GM23338 (cell line): ENCODE measurements around the gene AMBRA1. TPM values are rescaled to one million over a fixed set of nuclear protein-coding genes. Genes with fewer than 3 reads are reported as not detected.

Experiments used
- ATAC-seq: fragments of 200-7000 bp; cut with Tn5 transposase; 3 replicates; pipeline ENCODE4 v1.9.1; 2020
- DNase-seq: peaks from one replicate; pipeline ENCODE4 v3.0.0-alpha.2; 2015; ENCODE audit warnings: low spot score
- H2AFZ ChIP-seq: fragments of 200-600 bp; sonication (generic); 2 replicates; pipeline ENCODE4 v1.8.0; 2016; ENCODE audit warnings: antibody characterized with exemption, mild to moderate bottlenecking, moderate library complexity
- H3F3A ChIP-seq: fragments of 200-600 bp; sonication (generic); replicated peaks from 2 replicates; pipeline ENCODE4 v1.8.0; 2017; ENCODE audit warnings: antibody characterized with exemption, mixed run types, low read depth
- H3K27ac ChIP-seq: fragments of 200-600 bp; sonication (generic); 2 replicates; pipeline ENCODE4 v1.6.1; 2016; ENCODE audit warnings: low read depth
- H3K27me3 ChIP-seq: fragments of 200-600 bp; sonication (generic); 2 replicates; pipeline ENCODE4 v1.8.0; 2016; ENCODE audit warnings: mild to moderate bottlenecking, mixed run types, moderate library complexity; ENCODE audit not compliant: insufficient read depth
- H3K36me3 ChIP-seq: fragments of 200-600 bp; sonication (generic); 2 replicates; pipeline ENCODE4 v1.8.0; 2016; ENCODE audit warnings: mild to moderate bottlenecking; ENCODE audit not compliant: insufficient read depth
- H3K4me1 ChIP-seq: fragments of 200-600 bp; sonication (generic); 2 replicates; pipeline ENCODE4 v1.8.0; 2016; ENCODE audit warnings: mild to moderate bottlenecking, moderate library complexity; ENCODE audit not compliant: insufficient read depth
- H3K4me2 ChIP-seq: fragments of 200-600 bp; sonication (generic); 2 replicates; pipeline ENCODE4 v1.7.1; 2017; ENCODE audit warnings: mixed run types
- H3K4me3 ChIP-seq: fragments of 200-600 bp; sonication (generic); 2 replicates; pipeline ENCODE4 v1.6.1; 2016; ENCODE audit warnings: mixed run types
- H3K79me2 ChIP-seq: fragments of 200-600 bp; sonication (generic); replicated peaks from 2 replicates; pipeline ENCODE4 v1.8.0; 2017; ENCODE audit warnings: mild to moderate bottlenecking; ENCODE audit not compliant: insufficient read depth
- H3K9me2 ChIP-seq: fragments of 200-600 bp; sonication (generic); 2 replicates; pipeline ENCODE4 v1.8.0; 2017; ENCODE audit not compliant: insufficient read depth
- H4K20me1 ChIP-seq: fragments of 200-600 bp; sonication (generic); replicated peaks from 2 replicates; pipeline ENCODE4 v1.8.0; 2017; ENCODE audit warnings: mild to moderate bottlenecking; ENCODE audit not compliant: insufficient read depth
- H3K27ac Mint-ChIP-seq: 2 replicates; pipeline ENCODE4 v1.8.0; 2020; ENCODE audit warnings: inconsistent platforms, mild to moderate bottlenecking, moderate library complexity, mixed read lengths
- H3K27me3 Mint-ChIP-seq: 3 replicates; pipeline ENCODE4 v1.8.0; 2022; ENCODE audit warnings: low read depth, mild to moderate bottlenecking, moderate library complexity, mixed read lengths, inconsistent platforms; ENCODE audit not compliant: insufficient read depth, poor library complexity
- H3K36me3 Mint-ChIP-seq: 3 replicates; pipeline ENCODE4 v1.8.0; 2021; ENCODE audit warnings: low read depth, mild to moderate bottlenecking, inconsistent platforms, moderate library complexity, mixed read lengths
- H3K4me1 Mint-ChIP-seq: 3 replicates; pipeline ENCODE4 v1.8.0; 2020; ENCODE audit warnings: mild to moderate bottlenecking, inconsistent platforms, mixed read lengths
- H3K4me3 Mint-ChIP-seq: 3 replicates; pipeline ENCODE4 v1.8.0; 2021; ENCODE audit warnings: moderate library complexity, mild to moderate bottlenecking, inconsistent platforms, mixed read lengths
- H3K9me3 Mint-ChIP-seq: 3 replicates; pipeline ENCODE4 v1.8.0; 2020; ENCODE audit warnings: moderate library complexity, mild to moderate bottlenecking, inconsistent platforms, mixed read lengths
- CREB1 ChIP-seq: fragments of 250-450 bp; sonication (Bioruptor Pico); IDR thresholded peaks from 2 replicates; pipeline ENCODE4 v1.5.0; 2020; ENCODE audit warnings: low read depth, mild to moderate bottlenecking, moderate library complexity
- CTCF ChIP-seq, 2 experiments: fragments of 200-600 bp in 1 of 2; sonication (generic) in 1 of 2; conservative IDR thresholded peaks; 2 replicates each; pipeline versions ENCODE4 v1.5.1 to v1.6.1; 2016 to 2017; ENCODE audit warnings: antibody characterized with exemption in 2 of 2, low read depth in 2 of 2, mild to moderate bottlenecking in 2 of 2, moderate library complexity in 1 of 2
- EZH2 ChIP-seq: fragments of 200-600 bp; sonication (generic); IDR thresholded peaks from one replicate; pipeline ENCODE4 v1.8.0; 2017; ENCODE audit warnings: antibody characterized with exemption, mild to moderate bottlenecking, low read depth; ENCODE audit not compliant: unreplicated experiment
- EZH2phosphoT487 ChIP-seq: fragments of 200-600 bp; sonication (generic); IDR thresholded peaks from one replicate; pipeline ENCODE4 v1.8.1; 2018; ENCODE audit warnings: antibody characterized with exemption; ENCODE audit not compliant: unreplicated experiment
- JUNB ChIP-seq: IDR thresholded peaks from one replicate; pipeline ENCODE4 v1.6.1; 2016; ENCODE audit warnings: antibody characterized with exemption; ENCODE audit not compliant: unreplicated experiment
- NANOG ChIP-seq: IDR thresholded peaks from 2 replicates; pipeline ENCODE4 v1.6.1; 2016; ENCODE audit warnings: antibody characterized with exemption, borderline replicate concordance
- POLR2AphosphoS5 ChIP-seq: IDR thresholded peaks from 2 replicates; pipeline ENCODE4 v1.6.1; 2016; ENCODE audit warnings: antibody characterized with exemption, low read depth
- REST ChIP-seq: IDR thresholded peaks from one replicate; pipeline ENCODE4 v1.6.1; 2018; ENCODE audit warnings: antibody characterized with exemption; ENCODE audit not compliant: unreplicated experiment
- STAT1 ChIP-seq: IDR thresholded peaks from one replicate; pipeline ENCODE4 v1.6.1; 2016; ENCODE audit warnings: antibody characterized with exemption; ENCODE audit not compliant: unreplicated experiment
- ZNF114 ChIP-seq: fragments of 250-450 bp; sonication (Bioruptor Pico); IDR thresholded peaks from 2 replicates; pipeline ENCODE4 v1.5.0; 2020; ENCODE audit warnings: mild to moderate bottlenecking, moderate library complexity
- ZNF331 ChIP-seq: fragments of 250-450 bp; sonication (Bioruptor Pico); IDR thresholded peaks from 2 replicates; pipeline ENCODE4 v1.5.0; 2020; ENCODE audit warnings: low read depth, mild to moderate bottlenecking, moderate library complexity
- polyA plus RNA-seq: library from polyadenylated mRNA; unstranded; fragments of >200 nt; fragmentation: Nextera tagmentation; extraction: Ambion mirVana; gene quantifications from 2 replicates; pipeline ENCODE4 v1.2.1, GENCODE V29; 2016
- total RNA-seq: library from RNA; depleted of rRNA; stranded (reverse); fragments of >200 nt; shearing (Covaris generic); gene quantifications from 2 replicates; pipeline ENCODE4 v1.2.3, GENCODE V29; 2014
- TF ChIP-seq, protein P1 (sequence below): fragments of 250-450 bp; sonication (Bioruptor Pico); IDR thresholded peaks from 2 replicates; pipeline ENCODE4 v1.5.0; 2020; ENCODE audit warnings: mild to moderate bottlenecking, moderate library complexity
- TF ChIP-seq, protein P2 (sequence below): IDR thresholded peaks from 2 replicates; pipeline ENCODE4 v1.6.1; 2016; ENCODE audit warnings: antibody characterized with exemption

Gene AMBRA1
- total and polyA plus RNA-seq, 2 experiments from 2014 or later, result 8.3 to 34.8 TPM

- TF ChIP-seq NANOG (no peak), EZH2 (no peak), ZNF114 (CRISPR knock-in tag) (no peak), CREB1 (no peak), EZH2phosphoT487 (no peak), REST (no peak), POLR2AphosphoS5 (no peak), CTCF (conservative IDR thresholded peaks at IDR 0.05; ENCODE audit: low read depth in 2 of 2) (no peak), JUNB (no peak), ZNF331 (CRISPR knock-in tag) (no peak), STAT1 (no peak)
- TF ChIP-seq, protein P1, sequence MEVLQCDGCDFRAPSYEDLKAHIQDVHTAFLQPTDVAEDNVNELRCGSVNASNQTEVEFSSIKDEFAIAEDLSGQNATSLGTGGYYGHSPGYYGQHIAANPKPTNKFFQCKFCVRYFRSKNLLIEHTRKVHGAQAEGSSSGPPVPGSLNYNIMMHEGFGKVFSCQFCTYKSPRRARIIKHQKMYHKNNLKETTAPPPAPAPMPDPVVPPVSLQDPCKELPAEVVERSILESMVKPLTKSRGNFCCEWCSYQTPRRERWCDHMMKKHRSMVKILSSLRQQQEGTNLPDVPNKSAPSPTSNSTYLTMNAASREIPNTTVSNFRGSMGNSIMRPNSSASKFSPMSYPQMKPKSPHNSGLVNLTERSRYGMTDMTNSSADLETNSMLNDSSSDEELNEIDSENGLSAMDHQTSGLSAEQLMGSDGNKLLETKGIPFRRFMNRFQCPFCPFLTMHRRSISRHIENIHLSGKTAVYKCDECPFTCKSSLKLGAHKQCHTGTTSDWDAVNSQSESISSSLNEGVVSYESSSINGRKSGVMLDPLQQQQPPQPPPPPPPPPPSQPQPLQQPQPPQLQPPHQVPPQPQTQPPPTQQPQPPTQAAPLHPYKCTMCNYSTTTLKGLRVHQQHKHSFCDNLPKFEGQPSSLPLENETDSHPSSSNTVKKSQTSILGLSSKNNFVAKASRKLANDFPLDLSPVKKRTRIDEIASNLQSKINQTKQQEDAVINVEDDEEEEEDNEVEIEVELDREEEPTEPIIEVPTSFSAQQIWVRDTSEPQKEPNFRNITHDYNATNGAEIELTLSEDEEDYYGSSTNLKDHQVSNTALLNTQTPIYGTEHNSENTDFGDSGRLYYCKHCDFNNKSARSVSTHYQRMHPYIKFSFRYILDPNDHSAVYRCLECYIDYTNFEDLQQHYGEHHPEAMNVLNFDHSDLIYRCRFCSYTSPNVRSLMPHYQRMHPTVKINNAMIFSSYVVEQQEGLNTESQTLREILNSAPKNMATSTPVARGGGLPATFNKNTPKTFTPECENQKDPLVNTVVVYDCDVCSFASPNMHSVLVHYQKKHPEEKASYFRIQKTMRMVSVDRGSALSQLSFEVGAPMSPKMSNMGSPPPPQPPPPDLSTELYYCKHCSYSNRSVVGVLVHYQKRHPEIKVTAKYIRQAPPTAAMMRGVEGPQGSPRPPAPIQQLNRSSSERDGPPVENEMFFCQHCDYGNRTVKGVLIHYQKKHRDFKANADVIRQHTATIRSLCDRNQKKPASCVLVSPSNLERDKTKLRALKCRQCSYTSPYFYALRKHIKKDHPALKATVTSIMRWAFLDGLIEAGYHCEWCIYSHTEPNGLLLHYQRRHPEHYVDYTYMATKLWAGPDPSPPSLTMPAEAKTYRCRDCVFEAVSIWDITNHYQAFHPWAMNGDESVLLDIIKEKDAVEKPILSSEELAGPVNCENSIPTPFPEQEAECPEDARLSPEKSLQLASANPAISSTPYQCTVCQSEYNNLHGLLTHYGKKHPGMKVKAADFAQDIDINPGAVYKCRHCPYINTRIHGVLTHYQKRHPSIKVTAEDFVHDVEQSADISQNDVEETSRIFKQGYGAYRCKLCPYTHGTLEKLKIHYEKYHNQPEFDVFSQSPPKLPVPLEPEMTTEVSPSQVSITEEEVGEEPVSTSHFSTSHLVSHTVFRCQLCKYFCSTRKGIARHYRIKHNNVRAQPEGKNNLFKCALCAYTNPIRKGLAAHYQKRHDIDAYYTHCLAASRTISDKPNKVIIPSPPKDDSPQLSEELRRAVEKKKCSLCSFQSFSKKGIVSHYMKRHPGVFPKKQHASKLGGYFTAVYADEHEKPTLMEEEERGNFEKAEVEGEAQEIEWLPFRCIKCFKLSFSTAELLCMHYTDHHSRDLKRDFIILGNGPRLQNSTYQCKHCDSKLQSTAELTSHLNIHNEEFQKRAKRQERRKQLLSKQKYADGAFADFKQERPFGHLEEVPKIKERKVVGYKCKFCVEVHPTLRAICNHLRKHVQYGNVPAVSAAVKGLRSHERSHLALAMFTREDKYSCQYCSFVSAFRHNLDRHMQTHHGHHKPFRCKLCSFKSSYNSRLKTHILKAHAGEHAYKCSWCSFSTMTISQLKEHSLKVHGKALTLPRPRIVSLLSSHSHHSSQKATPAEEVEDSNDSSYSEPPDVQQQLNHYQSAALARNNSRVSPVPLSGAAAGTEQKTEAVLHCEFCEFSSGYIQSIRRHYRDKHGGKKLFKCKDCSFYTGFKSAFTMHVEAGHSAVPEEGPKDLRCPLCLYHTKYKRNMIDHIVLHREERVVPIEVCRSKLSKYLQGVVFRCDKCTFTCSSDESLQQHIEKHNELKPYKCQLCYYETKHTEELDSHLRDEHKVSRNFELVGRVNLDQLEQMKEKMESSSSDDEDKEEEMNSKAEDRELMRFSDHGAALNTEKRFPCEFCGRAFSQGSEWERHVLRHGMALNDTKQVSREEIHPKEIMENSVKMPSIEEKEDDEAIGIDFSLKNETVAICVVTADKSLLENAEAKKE (CRISPR knock-in tag), result no peak
- TF ChIP-seq, protein P2, sequence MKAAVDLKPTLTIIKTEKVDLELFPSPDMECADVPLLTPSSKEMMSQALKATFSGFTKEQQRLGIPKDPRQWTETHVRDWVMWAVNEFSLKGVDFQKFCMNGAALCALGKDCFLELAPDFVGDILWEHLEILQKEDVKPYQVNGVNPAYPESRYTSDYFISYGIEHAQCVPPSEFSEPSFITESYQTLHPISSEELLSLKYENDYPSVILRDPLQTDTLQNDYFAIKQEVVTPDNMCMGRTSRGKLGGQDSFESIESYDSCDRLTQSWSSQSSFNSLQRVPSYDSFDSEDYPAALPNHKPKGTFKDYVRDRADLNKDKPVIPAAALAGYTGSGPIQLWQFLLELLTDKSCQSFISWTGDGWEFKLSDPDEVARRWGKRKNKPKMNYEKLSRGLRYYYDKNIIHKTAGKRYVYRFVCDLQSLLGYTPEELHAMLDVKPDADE, result no peak
- H3K27ac Mint-ChIP-seq, result 0 out of 2 replicates have a peak overlapping the region, but pooled peaks have one; percentile 34
- H3K9me3 Mint-ChIP-seq, result no peaks in the 10 kb centered on the region
- 0 out of 3 replicates have a peak, but pooled peaks cover 6% of the 10 kb centered on the region for H3K4me1 Mint-ChIP-seq
- no peaks in the 10 kb centered on the region for H3K9me2 ChIP-seq
- no peak overlapping the region for H3K4me3 ChIP-seq
- H3K27me3 ChIP-seq, result no peaks in the 10 kb centered on the region
- peaks cover 6% of the 10 kb centered on the region for H3K27me3 Mint-ChIP-seq
- H3K4me2 ChIP-seq, result no peak overlapping the region
- H3K36me3 ChIP-seq, result no peaks in the 10 kb centered on the region
- DNase-seq (no peak), ATAC-seq (no peak)
- H2AFZ ChIP-seq, result no peak overlapping the region
- H3K27ac ChIP-seq, result no peak overlapping the region
- no peak overlapping the region for H3K4me3 Mint-ChIP-seq
- H3K4me1 ChIP-seq, result no peaks in the 10 kb centered on the region; the same call in 1 of the 2 replicates
- peaks cover 3% of the 10 kb centered on the region; the same call in 1 of the 2 replicates for H4K20me1 ChIP-seq
- no peaks in the 10 kb centered on the region for H3F3A ChIP-seq
- no peaks in the 10 kb centered on the region for H3K79me2 ChIP-seq
- peaks cover 29% of the 10 kb centered on the region for H3K36me3 Mint-ChIP-seq
These were observed 186.2 kb downstream of the AMBRA1 start for GRCh38 chr11:46407635-46408034.
